ENCODE results near the gene GSPT1. TPM values are rescaled to one million over a fixed set of nuclear protein-coding genes. Genes with fewer than 3 reads are reported as not detected.
A peak's percentile ranks its signal among the peaks of the same experiment; 100 is the strongest.

GSPT1 gene
- total RNA-seq, 1 experiment from 2014 or later: 216 TPM

- Histone ChIP-seq H3K4me3 (ENCODE audit: low read depth, low read length, poor library complexity, severe bottlenecking) (no peak overlapping the region), H3K9me3 (ENCODE audit: low read depth, low read length, poor library complexity, severe bottlenecking) (no peaks in the 10 kb centered on the region), H3K27ac (ENCODE audit: low read depth, low read length, poor library complexity, severe bottlenecking) (no peak overlapping the region), H3K27me3 (replicated peaks; ENCODE audit: insufficient read depth, low read depth, low read length, poor library complexity) (no peaks in the 10 kb centered on the region), H3K36me3 (ENCODE audit: insufficient read depth, low read length, poor library complexity, severe bottlenecking) (peaks cover 5% of the 10 kb centered on the region), H3K4me1 (ENCODE audit: insufficient read depth, low read length, poor library complexity, severe bottlenecking) (peaks cover 6% of the 10 kb centered on the region)
- ChIA-PET POLR2A (ENCODE audit: low non-redundant PET) (no interaction called here), CTCF (no interaction called here)
- TF ChIP-seq EZH2 (IDR thresholded peaks at IDR 0.05; ENCODE audit: borderline replicate concordance, low read depth, low read length, poor library complexity, severe bottlenecking) (no peak), CTCF (conservative IDR thresholded peaks at IDR 0.05; ENCODE audit: low read depth, low read length) (no peak)
- no peak for DNase-seq (ENCODE audit: low spot score)
- intact Hi-C loops (cut with micrococcal nuclease; ENCODE audit: unreplicated experiment): no loop called here
- no TSS peak for BruUV-seq (replicated peaks)
These were observed 11.8 kb downstream of the GSPT1 start for GRCh38 chr16:11903906-11904305.

- ChIA-PET CTCF (no interaction called here), POLR2A (ENCODE audit: low non-redundant PET) (no interaction called here)
- TF ChIP-seq EZH2 (IDR thresholded peaks at IDR 0.05; ENCODE audit: borderline replicate concordance, low read depth, low read length, poor library complexity, severe bottlenecking) (no peak), CTCF (conservative IDR thresholded peaks at IDR 0.05; ENCODE audit: low read depth, low read length) (no peak)
- H3K9me3 ChIP-seq (ENCODE audit: low read depth, low read length, poor library complexity, severe bottlenecking): no peaks in the 10 kb centered on the region
- H3K27ac ChIP-seq (ENCODE audit: low read depth, low read length, poor library complexity, severe bottlenecking): peak overlapping the region; percentile 28
- no peaks in the 10 kb centered on the region for H3K27me3 ChIP-seq (replicated peaks; ENCODE audit: insufficient read depth, low read depth, low read length, poor library complexity)
- no peak overlapping the region for H3K4me3 ChIP-seq (ENCODE audit: low read depth, low read length, poor library complexity, severe bottlenecking)
- intact Hi-C loops (cut with micrococcal nuclease; ENCODE audit: unreplicated experiment): no loop called here
- BruUV-seq (replicated peaks): no TSS peak
- H3K4me1 ChIP-seq (ENCODE audit: insufficient read depth, low read length, poor library complexity, severe bottlenecking): peaks cover 18% of the 10 kb centered on the region
- peak; percentile 46 for DNase-seq (ENCODE audit: low spot score)
- peaks cover 9% of the 10 kb centered on the region for H3K36me3 ChIP-seq (ENCODE audit: insufficient read depth, low read length, poor library complexity, severe bottlenecking)
These were observed 14.7 kb downstream of the GSPT1 start for GRCh38 chr16:11901091-11901490.

- DNase-seq (ENCODE audit: low spot score): peak; percentile 35
- Histone ChIP-seq H3K36me3 (ENCODE audit: insufficient read depth, low read length, poor library complexity, severe bottlenecking) (peaks cover 39% of the 10 kb centered on the region), H3K4me1 (ENCODE audit: insufficient read depth, low read length, poor library complexity, severe bottlenecking) (peaks cover 21% of the 10 kb centered on the region), H3K9me3 (ENCODE audit: low read depth, low read length, poor library complexity, severe bottlenecking) (no peaks in the 10 kb centered on the region), H3K27ac (ENCODE audit: low read depth, low read length, poor library complexity, severe bottlenecking) (peak overlapping the region; percentile 47), H3K27me3 (replicated peaks; ENCODE audit: insufficient read depth, low read depth, low read length, poor library complexity) (no peaks in the 10 kb centered on the region), H3K4me3 (ENCODE audit: low read depth, low read length, poor library complexity, severe bottlenecking) (no peak overlapping the region)
- TF ChIP-seq CTCF (conservative IDR thresholded peaks at IDR 0.05; ENCODE audit: low read depth, low read length) (no peak), EZH2 (IDR thresholded peaks at IDR 0.05; ENCODE audit: borderline replicate concordance, low read depth, low read length, poor library complexity, severe bottlenecking) (no peak)
- BruUV-seq (replicated peaks): no TSS peak
- POLR2A ChIA-PET (ENCODE audit: low non-redundant PET): no interaction called here
- intact Hi-C loops (cut with micrococcal nuclease; ENCODE audit: unreplicated experiment): no loop called here
- CTCF ChIA-PET: no interaction called here
These were observed 19.1 kb downstream of the GSPT1 start for GRCh38 chr16:11896486-11897176.

Measured in A673 (cell line).